Measurements from ENCODE around the gene MAPK8IP2. TPM values are rescaled to one million over a fixed set of nuclear protein-coding genes. Genes with fewer than 3 reads are reported as not detected.

The MAPK8IP2 gene
- total RNA-seq, 1 donor = 0.43 TPM

DNA sequence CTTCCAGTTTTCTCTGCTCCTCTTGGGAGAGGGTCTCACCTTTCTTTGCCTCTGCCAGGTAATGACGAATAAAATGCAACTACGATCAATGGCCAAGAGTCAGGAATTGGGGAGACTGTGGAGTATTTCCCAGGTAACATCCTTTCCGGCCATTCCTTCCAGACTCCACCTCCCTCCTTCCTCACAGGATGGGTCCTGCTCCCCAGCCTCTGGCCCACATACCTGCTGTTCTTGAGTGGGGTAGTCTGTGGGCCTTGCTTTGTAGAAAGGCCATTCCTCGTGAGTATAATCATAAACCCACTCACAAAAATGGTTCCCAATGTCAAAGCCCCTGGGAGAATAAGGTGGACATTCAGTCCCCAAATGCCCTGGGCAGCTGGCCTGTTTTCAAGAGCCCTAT lies 20.8 kb upstream of the MAPK8IP2 start:
- TF ChIP-seq, protein P1, sequence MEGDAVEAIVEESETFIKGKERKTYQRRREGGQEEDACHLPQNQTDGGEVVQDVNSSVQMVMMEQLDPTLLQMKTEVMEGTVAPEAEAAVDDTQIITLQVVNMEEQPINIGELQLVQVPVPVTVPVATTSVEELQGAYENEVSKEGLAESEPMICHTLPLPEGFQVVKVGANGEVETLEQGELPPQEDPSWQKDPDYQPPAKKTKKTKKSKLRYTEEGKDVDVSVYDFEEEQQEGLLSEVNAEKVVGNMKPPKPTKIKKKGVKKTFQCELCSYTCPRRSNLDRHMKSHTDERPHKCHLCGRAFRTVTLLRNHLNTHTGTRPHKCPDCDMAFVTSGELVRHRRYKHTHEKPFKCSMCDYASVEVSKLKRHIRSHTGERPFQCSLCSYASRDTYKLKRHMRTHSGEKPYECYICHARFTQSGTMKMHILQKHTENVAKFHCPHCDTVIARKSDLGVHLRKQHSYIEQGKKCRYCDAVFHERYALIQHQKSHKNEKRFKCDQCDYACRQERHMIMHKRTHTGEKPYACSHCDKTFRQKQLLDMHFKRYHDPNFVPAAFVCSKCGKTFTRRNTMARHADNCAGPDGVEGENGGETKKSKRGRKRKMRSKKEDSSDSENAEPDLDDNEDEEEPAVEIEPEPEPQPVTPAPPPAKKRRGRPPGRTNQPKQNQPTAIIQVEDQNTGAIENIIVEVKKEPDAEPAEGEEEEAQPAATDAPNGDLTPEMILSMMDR (IDR thresholded peaks at IDR 0.05; ENCODE audit: insufficient read depth, low read depth, low read length) = no peak
- H3K4me3 ChIP-seq (ENCODE audit: low read depth, low read length) = no peak overlapping the region
- DNase-seq (ENCODE audit: low read depth) = no peak

DNA sequence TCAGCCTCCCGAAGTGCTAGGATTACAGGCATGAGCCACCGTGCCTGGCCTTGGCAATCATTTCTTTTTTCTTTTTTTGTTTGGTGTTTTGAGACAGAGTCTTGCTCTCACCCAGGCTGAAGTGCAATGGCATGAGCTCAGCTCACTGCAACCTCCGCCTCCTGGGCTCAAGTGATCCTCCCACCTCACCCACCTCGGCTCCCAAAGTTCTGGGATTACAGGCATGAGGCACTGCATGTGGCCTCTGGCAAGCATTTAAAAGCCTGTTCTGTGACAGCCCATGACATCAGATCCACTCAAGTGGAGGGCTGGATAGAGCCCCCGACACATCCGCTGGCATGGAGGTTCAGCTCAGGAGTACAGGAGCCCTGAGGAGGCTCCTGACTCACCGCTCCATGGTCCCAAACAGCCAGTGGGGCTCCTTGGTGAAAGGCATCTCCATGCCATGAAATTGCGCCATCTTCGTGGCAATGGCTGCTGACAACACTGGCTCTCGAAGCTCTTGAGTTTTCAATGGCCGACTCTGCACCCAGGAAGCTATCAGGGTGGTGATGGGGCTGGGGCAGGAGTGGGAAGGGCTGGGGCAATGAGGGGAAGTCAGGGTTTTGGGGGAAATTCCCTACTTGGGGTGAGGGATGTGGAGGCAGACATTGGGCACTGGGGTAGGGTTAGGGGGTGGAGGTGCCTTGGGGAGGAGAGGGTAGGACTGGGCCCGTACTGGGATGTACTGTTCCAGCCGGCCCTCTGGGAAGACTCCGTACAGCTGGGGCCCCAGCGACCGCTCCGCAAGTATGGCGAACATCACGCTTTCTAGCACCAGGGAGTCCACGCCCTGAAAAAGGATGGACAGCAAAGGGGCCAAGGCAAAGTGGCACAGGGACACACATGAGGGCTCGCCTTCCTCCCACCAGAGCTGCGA lies 19.3 kb upstream of the MAPK8IP2 start:
- TF ChIP-seq, protein P1 (IDR thresholded peaks at IDR 0.05; ENCODE audit: insufficient read depth, low read depth, low read length) = no peak
- DNase-seq (ENCODE audit: low read depth) = no peak

DNA sequence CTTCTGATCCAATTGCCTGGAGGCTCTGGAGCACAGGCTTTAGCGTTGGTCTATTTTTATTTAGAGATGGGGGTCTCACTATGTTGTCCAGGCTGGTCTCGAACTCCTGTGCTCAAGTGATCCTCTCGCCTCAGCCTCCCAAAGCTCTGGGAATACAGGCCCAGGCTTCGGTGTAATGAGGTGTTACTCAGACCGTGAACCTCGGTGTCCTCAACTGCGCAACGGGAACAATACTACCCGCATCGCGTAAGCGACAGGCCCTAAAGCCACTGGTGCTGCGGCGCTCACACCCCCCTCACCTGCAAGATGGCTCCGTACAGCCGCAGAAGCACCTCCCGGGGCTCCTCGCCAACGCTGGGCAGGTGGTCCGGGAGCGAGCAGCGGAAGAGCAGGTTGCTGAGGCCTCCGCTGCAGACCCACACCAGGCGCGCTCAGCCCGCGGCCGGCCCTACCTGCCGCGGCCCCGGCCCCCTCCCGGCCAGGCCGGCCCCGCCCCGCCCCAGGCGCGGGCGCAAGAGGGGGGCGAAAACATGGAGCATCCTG lies 18.6 kb upstream of the MAPK8IP2 start:
- peak; percentile 10 for DNase-seq (ENCODE audit: low read depth)
- H3K4me3 ChIP-seq (ENCODE audit: low read depth, low read length) = peak overlapping the region; percentile 83
- TF ChIP-seq, protein P1 (IDR thresholded peaks at IDR 0.05; ENCODE audit: insufficient read depth, low read depth, low read length) = no peak

More for the DNA sequence above, 19.3 kb upstream of the MAPK8IP2 start:
- peak overlapping the region; percentile 83 for H3K4me3 ChIP-seq (ENCODE audit: low read depth, low read length)

DNA sequence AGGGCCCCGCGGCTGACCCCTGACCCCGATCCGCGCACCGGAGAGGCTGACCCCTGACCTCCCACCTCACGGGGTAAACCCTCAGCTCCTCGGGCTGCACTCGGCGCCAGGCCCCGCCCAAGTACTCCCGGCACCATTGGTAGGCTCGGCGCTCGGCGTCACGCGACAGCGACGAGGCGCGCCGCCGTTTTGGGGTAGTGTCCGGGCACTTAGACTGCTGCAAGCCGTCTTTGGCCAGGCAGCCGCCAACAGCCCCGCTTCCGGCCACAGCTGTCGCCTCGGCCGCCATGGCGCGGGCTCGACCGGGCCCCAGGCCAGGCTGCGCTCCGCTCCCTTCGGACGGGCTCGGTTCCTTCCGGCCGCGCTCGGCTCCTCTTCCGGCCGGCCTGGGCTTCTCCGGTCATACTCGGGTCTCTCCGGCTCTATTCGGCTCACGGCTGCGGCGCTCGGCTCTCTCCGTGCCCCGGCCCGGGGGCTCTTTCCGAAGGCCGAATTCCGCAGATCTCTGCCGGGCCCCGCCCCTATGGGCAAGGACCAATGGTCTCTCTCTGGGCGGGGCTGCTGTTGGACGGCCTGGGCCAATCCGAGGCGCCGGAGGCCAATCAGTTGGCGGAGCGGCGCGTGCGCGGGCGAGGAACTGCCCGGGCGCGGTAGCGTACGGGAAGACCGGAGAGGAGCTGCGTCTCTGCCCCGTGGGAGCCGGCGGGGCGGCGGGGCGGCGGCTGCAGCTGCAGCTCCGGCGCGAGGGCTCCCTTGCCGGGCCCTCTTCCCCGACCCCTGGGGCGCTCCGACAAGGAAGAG lies 17.9 kb upstream of the MAPK8IP2 start, which contains the start of gene CHKB:
CHKB (minus strand) TSS at position 357 of the 801 bp plus-strand sequence; CDS start at position 289, 68 bp downstream.
- TF ChIP-seq, protein P1 (IDR thresholded peaks at IDR 0.05; ENCODE audit: insufficient read depth, low read depth, low read length) = no peak
- H3K4me3 ChIP-seq (ENCODE audit: low read depth, low read length) = peak within 1 kb of the TSS; percentile 83

DNA sequence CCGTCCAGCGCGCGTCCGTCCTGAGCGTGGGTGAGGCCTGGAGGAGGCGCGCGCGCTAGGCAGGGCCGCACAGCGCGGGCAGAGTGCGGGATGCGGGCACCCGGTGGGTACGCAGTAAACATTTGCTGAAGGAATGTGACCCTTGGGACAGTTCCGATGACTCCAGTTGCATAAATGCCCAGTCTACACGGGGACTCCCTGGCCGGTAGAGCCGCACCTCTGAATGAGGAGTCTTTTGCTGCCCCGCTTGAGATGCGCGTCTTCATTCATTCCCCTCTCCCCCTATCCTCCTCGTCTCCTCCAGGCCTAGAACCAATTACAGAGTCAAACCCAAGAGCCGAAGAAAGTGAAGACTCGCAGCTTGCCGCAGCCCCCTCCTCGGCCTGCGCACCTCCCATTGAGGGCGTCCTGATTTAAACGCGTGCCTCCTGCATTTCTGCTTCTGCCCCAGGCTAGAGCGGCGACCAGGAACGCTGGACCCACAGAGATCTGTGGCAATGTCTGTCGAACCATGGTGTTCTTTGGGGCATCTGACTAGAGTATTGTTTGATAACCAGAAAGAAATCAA lies 17.2 kb upstream of the MAPK8IP2 start:
- no peak for DNase-seq (ENCODE audit: low read depth)
- TF ChIP-seq, protein P1 (IDR thresholded peaks at IDR 0.05; ENCODE audit: insufficient read depth, low read depth, low read length) = no peak
- peak overlapping the region; percentile 70 for H3K4me3 ChIP-seq (ENCODE audit: low read depth, low read length)

More for the DNA sequence above, 17.9 kb upstream of the MAPK8IP2 start, which contains the start of gene CHKB:
- DNase-seq (ENCODE audit: low read depth) = peak; percentile 97
